KMS-11 (cell line): ENCODE data around the gene TBCD.

Source experiments
- H2AFZ ChIP-seq: fragments of 200-600 bp; sonication (generic); 2 replicates; pipeline ENCODE4 v1.6.1; 2016; ENCODE audit warnings: antibody characterized with exemption, mixed run types, low read depth
- H3K27ac ChIP-seq: fragments of 200-600 bp; sonication (generic); 2 replicates; pipeline ENCODE4 v1.6.1; 2016; ENCODE audit warnings: mild to moderate bottlenecking, mixed run types
- H3K27me3 ChIP-seq: fragments of 200-600 bp; sonication (generic); 2 replicates; pipeline ENCODE4 v1.6.1; 2017; ENCODE audit warnings: mild to moderate bottlenecking, low read depth, mixed run types, moderate library complexity; ENCODE audit not compliant: insufficient read depth
- H3K36me3 ChIP-seq: fragments of 200-600 bp; sonication (generic); 2 replicates; pipeline ENCODE4 v1.6.1; 2017; ENCODE audit warnings: mild to moderate bottlenecking, mixed run types; ENCODE audit not compliant: insufficient read depth
- H3K4me1 ChIP-seq: fragments of 200-600 bp; sonication (generic); 2 replicates; pipeline ENCODE4 v1.6.1; 2016; ENCODE audit warnings: mild to moderate bottlenecking, low read depth, mixed run types; ENCODE audit not compliant: poor library complexity, severe bottlenecking
- H3K4me2 ChIP-seq: fragments of 200-600 bp; sonication (generic); 2 replicates; pipeline ENCODE4 v1.7.0; 2016; ENCODE audit warnings: mild to moderate bottlenecking, mixed run types
- H3K4me3 ChIP-seq: fragments of 200-600 bp; sonication (generic); IDR thresholded peaks from 2 replicates; pipeline ENCODE4 v1.6.1; 2017; ENCODE audit warnings: low read depth, low read length, mixed read lengths; ENCODE audit not compliant: insufficient read depth
- H3K79me2 ChIP-seq: fragments of 200-600 bp; sonication (generic); 2 replicates; pipeline ENCODE4 v1.6.1; 2016; ENCODE audit warnings: low read depth, mixed run types; ENCODE audit not compliant: insufficient read depth
- H3K9ac ChIP-seq: fragments of 200-600 bp; sonication (generic); 2 replicates; pipeline ENCODE4 v1.6.1; 2016; ENCODE audit warnings: mild to moderate bottlenecking, mixed run types
- H4K20me1 ChIP-seq: fragments of 200-600 bp; sonication (generic); 2 replicates; pipeline ENCODE4 v1.6.1; 2016; ENCODE audit warnings: mild to moderate bottlenecking, mixed run types; ENCODE audit not compliant: insufficient read depth
- CTCF ChIP-seq: fragments of 200-600 bp; sonication (generic); conservative IDR thresholded peaks from 2 replicates; pipeline ENCODE4 v1.6.1; 2017; ENCODE audit warnings: low read depth, mild to moderate bottlenecking, antibody characterized with exemption, low read length, moderate library complexity, mixed read lengths

TBCD gene

DNA sequence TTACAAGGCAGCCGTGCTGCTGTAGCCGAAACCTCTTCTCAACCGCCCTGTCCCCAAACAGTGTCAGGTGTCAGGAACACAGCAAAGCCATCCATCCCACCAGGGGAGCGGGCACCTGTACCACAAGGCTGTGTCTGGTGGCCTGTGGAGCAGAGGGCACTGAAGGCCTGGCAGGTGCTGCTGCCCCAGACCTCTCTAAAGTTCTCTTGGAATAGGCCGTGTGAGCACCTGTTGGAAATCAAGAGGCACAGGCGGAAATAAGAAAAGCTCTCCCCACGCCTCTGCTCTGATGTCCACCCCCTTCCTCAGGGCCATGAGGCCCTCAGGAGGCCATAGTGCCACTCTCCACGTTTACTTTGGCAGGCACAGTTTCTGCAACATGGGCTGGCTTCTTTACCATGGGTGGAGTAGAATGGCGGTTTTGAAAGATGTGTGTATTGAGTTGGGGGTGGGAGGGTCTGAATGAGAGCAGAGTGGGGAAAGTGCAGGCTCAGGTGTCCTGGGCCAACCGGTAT is 187.8 kb downstream of the TBCD start:
- no peak overlapping the region for H3K4me2 ChIP-seq
- no peak overlapping the region for H3K4me3 ChIP-seq
- H3K9ac ChIP-seq: no peak overlapping the region
- no peaks in the 10 kb centered on the region for H3K27me3 ChIP-seq
- TF ChIP-seq CTCF: no peak
- no peak overlapping the region for H2AFZ ChIP-seq
- H3K27ac ChIP-seq: no peak overlapping the region
- H3K4me1 ChIP-seq: no peaks in the 10 kb centered on the region
- H4K20me1 ChIP-seq: no peaks in the 10 kb centered on the region
- peaks cover 3% of the 10 kb centered on the region; the same call in 1 of the 2 replicates for H3K36me3 ChIP-seq
- no peaks in the 10 kb centered on the region for H3K79me2 ChIP-seq

DNA sequence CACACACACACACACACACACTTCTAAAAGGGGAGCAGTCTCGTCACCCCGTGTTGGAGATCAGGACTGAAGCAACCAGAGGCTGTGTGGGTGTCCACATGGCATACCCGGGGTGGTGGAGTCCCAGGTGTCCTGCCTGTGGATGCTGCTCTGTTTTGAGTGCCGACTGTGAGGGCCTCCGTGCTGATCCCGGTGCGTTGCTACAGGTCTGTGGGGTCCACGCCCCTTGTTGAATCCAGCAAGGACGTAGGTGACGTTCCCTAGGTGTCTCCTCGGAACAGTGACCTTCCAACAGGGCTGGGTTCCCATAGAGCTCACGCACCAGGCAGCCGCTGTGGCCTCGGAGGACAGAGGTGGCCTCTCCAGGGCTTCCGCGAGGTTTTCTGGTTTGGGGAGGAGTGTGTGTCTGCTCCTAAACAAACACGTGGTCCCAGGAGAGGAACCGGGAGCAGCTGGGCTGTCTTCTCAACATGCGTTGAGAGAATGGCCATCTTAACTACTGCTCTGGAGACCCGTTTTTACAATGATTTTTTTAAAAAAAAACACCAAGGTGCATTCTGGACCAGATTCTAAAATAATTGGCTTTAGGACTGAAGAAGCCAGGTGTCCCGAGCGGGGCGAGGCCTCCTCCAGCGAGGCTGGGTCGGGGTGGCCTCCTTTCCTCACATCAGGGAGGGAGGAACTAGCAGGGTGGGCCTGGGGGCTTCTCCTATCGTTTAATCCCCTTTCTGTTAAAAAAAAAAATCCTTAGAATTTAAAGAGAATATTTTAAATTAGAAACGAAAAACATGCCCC is 188.6 kb downstream of the TBCD start:
- no peaks in the 10 kb centered on the region for H4K20me1 ChIP-seq
- 0 out of 2 replicates have a peak, but pooled peaks cover 3% of the 10 kb centered on the region for H3K36me3 ChIP-seq

GRCh38 chr17:82941021-82942001 is 189.4 kb downstream of the TBCD start:
- H3K4me2 ChIP-seq: no peak overlapping the region
- H3K36me3 ChIP-seq: 0 out of 2 replicates have a peak, but pooled peaks cover 3% of the 10 kb centered on the region
- TF ChIP-seq CTCF: no peak
- no peaks in the 10 kb centered on the region for H3K27me3 ChIP-seq
- no peak overlapping the region for H3K9ac ChIP-seq
- H4K20me1 ChIP-seq: no peaks in the 10 kb centered on the region
- no peak overlapping the region for H3K27ac ChIP-seq
- H3K4me3 ChIP-seq: no peak overlapping the region
- no peaks in the 10 kb centered on the region for H3K79me2 ChIP-seq
- H2AFZ ChIP-seq: no peak overlapping the region
- H3K4me1 ChIP-seq: no peaks in the 10 kb centered on the region

More for the DNA sequence above, 188.6 kb downstream of the TBCD start:
- H2AFZ ChIP-seq: no peak overlapping the region
- no peak overlapping the region for H3K9ac ChIP-seq
- H3K4me2 ChIP-seq: no peak overlapping the region
- H3K4me1 ChIP-seq: no peaks in the 10 kb centered on the region
- no peak overlapping the region for H3K27ac ChIP-seq
- H3K4me3 ChIP-seq: no peak overlapping the region
- H3K79me2 ChIP-seq: no peaks in the 10 kb centered on the region
- no peak for TF ChIP-seq CTCF
- H3K27me3 ChIP-seq: no peaks in the 10 kb centered on the region
